ENCODE data around the gene PGAP6.

The PGAP6 gene

DNA sequence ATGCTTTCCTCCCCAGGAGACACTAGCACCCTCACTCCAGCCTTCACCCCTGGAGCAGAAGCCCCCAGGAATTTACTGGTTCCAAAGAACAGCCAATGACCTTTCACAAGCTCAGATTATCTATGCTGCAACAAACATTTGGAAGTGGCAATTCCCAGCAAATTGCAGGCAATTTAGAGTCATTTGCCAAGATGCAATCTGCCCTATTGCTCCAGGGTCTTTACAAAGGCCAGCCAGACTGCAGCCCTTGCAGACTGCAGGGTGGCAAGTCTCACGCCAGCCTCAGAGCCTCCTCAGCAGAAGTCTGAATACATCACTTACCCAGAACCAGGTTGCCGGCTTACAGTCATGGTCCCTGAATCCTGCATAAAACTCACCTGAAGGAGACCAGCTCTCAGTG is 51.0 kb downstream of the PGAP6 start:
- no peak for DNase-seq (ENCODE audit: low read depth, low spot score)

DNA sequence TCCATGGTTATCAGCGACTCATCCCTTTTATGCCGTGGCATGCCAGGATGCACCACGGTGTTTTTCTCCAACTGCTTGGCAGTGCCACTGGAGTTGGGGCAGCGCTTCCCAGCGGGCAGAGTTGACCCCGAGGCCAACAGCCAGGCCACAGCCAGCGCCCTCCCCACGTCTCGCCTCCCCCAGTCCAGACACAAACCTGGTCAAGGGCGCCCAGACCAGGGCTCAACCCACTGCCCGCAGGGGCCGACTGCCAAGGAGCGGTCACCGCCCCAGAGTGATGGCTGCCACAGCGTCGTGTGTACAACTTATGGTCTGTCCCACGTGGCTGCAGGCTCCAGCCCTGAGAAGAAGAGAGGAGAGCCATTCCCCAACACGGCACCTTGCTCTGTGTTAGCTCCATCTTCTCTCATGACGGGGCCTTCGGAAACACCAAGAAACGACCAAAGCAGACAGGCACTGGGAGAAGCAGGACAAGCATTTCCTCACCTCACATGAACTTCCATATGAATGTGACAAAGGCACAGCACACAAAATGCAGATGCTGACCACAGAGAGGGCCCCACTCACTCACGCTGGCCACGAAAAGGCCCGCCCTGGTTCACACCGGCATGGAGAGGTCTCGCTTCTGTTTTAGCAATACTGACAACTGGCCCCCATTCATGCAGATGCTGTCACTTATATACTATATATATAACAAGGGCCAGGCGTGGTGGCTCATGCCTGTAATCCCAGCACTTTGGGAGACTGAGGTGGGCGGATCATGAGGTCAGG is 56.2 kb downstream of the PGAP6 start:
- no peak for DNase-seq (ENCODE audit: low read depth, low spot score)

DNA sequence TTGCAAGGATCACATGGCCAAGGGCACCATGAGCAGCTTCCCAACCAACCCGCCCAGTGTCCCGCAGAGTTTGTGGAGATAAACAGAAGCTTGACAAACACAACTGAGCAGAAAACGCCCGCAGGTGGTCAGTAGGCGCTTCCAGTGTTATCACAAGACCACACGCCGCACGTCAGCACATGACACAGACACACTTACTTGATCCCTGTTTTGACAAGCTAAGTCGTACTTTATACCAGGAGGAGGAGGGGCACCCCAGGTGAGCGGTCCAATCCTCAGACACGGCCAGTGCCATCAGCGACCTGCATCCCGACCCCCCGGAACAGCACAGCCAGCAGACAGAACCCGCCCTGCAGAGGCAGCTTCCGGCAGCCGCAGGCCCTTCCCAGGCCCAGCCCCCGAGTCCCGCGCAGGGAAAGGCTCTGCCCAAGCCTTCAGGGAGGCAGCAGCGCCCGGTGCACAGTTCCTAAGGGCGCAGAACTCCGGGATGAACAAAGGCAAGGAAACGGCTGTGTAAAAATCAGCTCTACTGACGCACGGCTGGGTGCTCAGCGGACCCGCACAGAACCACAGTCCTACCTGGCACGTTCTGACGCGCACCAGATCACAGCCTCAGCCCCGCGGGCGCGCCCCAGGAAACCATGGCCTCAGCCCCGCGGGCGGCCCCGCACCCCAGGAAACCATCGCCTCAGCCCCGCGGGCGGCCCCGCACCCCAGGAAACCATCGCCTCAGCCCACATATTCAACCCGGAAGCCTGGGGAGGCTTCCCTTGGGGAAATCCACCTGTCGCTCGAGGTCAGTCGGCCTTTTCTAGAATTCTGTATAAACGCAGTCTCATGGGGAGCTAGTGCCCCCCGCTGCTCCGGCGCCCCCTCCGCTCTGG is 57.1 kb downstream of the PGAP6 start:
- DNase-seq (ENCODE audit: low read depth, low spot score): no peak

DNA sequence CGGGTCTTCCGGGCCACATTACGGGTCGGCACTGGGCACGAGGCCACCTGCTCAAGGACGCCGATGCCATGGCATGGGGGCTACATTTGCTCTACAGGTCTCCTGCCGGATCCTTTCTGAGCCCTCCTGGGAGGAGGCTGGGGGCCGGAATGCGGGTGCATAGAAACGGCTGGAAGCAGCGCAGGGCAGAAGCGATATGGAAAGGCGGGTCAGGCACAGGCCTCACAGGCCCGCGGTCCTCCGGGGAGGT is 57.7 kb downstream of the PGAP6 start:
- no peak for DNase-seq (ENCODE audit: low read depth, low spot score)

DNA sequence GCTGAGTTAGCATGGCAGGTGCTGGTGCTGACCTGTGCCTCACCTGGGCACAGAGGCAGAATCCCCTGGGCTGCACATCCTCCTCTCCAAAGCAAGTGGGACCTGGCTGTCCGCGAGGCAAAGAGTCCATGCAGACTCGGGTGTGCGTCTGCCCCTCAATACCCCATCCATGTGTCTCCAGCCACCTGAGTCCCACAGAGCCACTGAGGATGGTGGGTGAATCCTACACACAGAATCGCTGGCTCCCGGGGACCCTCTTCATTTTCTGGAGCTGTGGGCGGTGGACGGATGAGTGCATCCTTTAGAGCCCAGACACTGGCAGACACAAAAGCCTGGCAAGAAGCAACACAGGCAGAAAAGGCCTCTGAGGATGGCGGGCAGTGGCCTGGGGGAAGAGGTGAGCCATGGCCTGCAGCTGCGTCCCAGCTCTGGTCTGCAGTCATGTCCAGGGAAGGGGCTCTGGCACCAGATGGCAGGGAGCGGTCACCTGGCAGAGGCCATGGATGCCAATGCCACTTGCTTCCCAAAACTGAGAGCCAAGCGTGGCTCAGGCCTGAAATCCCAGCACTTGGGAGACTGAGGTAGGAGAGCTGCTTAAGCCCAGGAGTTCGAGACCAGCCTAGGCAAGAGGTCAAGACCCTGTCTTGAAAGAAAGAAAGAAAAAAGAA is 59.2 kb downstream of the PGAP6 start:
- DNase-seq (ENCODE audit: low read depth, low spot score): no peak

DNA sequence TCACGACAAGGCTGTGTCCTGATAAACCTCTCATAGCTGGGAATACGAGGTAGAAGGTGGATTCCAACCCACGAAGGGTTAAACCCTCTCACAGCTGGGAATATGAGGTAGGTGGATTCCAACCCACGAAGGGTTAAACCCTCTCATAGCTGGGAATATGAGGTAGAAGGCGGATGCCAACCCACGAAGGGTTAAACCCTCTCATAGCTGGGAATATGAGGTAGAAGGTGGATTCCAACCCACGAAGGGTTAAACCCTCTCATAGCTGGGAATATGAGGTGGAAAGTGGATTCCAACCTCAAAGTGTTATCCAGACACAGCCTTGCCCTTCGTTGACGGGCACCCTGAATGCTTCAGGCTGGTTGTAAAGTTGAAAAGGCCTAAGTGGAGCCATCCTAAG is 60.2 kb downstream of the PGAP6 start:
- no peak for DNase-seq (ENCODE audit: low read depth, low spot score)
